ENCODE results near the gene RHBDL2. TPM values are rescaled to one million over a fixed set of nuclear protein-coding genes. Genes with fewer than 3 reads are reported as not detected.
"Not testable (repeated sequence)": the region's sequence is repeated elsewhere in the genome, so short reads cannot be mapped to it uniquely, and the experiment has no call there.

RHBDL2 gene
- total RNA-seq, 1 experiment from 2014 or later, result 7.1 TPM

DNA sequence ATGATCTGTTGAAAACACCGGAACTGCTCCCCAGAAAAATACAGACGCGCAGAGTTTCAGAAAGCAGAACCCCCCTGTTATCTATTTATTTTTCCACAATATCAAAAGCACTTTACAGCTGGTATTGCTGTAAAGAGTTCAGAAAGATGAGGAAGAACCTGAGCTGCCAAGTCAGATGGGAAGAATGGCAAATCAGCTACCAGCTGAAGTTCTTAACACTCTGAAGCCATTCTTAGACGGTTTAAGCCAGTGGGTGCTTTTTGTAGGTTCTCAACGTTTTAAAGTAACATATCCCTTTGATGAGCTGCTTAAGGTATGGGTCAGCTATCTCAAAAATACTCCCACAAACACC is 48.7 kb upstream of the RHBDL2 start:
- H3K27me3 ChIP-seq (ENCODE audit: control insufficient read depth, insufficient read depth, low read length), result no peaks in the 10 kb centered on the region
- ChIA-PET POLR2A (interaction anchor here (1.1 kb wide), 1 partner anchor 36 kb away, joined by 3 read pairs; the partner anchor contains the start of gene NDUFS5), CTCF (no interaction called here)
- H3K27ac ChIP-seq (ENCODE audit: low read length), result peak overlapping the region; percentile 86
- peaks cover 35% of the 10 kb centered on the region for H3K4me1 ChIP-seq (ENCODE audit: control insufficient read depth, insufficient read depth, low read length)
- intact Hi-C loops (cut with micrococcal nuclease; ENCODE audit: unreplicated experiment) (no loop called here), in situ Hi-C loops (cut with HindIII; ENCODE audit: low pct_unique_long_range_greater_than_20kb, low sequenced_read_pairs) (no loop called here)
- no TSS peak for BruUV-seq (replicated peaks)
- DNase-seq (ENCODE audit: low read depth, low spot score) (no peak), ATAC-seq (0 out of 2 replicates have a peak, but pooled peaks have one; percentile 1)
- no peaks in the 10 kb centered on the region for H3K9me3 ChIP-seq (ENCODE audit: control insufficient read depth, insufficient read depth, low read depth, low read length)
- TF ChIP-seq, protein P1, sequence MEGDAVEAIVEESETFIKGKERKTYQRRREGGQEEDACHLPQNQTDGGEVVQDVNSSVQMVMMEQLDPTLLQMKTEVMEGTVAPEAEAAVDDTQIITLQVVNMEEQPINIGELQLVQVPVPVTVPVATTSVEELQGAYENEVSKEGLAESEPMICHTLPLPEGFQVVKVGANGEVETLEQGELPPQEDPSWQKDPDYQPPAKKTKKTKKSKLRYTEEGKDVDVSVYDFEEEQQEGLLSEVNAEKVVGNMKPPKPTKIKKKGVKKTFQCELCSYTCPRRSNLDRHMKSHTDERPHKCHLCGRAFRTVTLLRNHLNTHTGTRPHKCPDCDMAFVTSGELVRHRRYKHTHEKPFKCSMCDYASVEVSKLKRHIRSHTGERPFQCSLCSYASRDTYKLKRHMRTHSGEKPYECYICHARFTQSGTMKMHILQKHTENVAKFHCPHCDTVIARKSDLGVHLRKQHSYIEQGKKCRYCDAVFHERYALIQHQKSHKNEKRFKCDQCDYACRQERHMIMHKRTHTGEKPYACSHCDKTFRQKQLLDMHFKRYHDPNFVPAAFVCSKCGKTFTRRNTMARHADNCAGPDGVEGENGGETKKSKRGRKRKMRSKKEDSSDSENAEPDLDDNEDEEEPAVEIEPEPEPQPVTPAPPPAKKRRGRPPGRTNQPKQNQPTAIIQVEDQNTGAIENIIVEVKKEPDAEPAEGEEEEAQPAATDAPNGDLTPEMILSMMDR (IDR thresholded peaks at IDR 0.05), result no peak
- TF ChIP-seq POLR2AphosphoS5 (IDR thresholded peaks at IDR 0.05; ENCODE audit: low read depth, low read length), result no peak
- H3K4me3 ChIP-seq (ENCODE audit: low read depth in 2 of 2, low read length in 2 of 2), result peak overlapping the region; percentile 64 to 86
- peaks cover 4% of the 10 kb centered on the region; the same call in 1 of the 2 replicates for H3K36me3 ChIP-seq (ENCODE audit: control insufficient read depth, insufficient read depth, low read length)

DNA sequence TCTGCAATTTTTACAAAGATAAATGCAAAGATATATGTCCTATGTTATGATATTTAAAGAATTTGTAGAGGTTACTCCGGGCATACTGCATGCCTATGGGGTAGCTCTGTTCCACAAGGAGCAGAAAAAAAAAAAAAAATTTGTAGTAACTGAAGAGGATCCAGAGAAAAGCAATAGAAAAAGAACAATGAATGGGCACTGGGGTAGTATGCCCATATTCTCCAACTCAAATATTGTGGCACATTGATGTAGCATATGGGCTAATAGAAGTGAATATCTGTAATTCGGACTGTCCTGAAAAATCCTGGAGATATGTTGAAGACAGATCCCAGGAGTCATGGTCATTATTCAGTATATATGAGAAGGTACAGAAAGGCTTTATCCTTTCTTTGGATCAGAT is 48.3 kb upstream of the RHBDL2 start:
- no TSS peak for BruUV-seq (replicated peaks)

DNA sequence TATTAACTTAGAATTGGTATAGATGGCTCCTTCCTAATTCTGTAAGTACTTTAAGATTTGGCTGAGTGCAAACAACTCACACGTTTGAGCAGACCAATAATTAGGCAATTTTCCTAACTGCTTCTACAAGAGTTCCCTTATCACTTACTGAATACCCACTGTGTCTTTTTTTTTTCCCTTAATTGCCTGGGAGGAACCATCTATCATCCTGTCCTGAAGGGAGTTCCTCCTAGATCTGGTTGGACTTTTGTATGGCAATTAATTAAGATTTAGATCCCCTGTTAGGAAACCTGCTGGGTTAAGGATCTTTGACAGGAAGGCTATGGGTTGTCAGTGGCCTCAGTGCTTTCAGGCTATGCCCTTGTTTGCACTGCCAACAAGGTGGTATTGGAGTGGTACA is 37.8 kb upstream of the RHBDL2 start:
- DNase-seq (ENCODE audit: low read depth, low spot score); H3K4me1 ChIP-seq (ENCODE audit: control insufficient read depth, insufficient read depth, low read length); H3K4me3 ChIP-seq (ENCODE audit: low read depth in 2 of 2, low read length in 2 of 2); in situ Hi-C loops (cut with HindIII; ENCODE audit: low pct_unique_long_range_greater_than_20kb, low sequenced_read_pairs); H3K36me3 ChIP-seq (ENCODE audit: control insufficient read depth, insufficient read depth, low read length); H3K27ac ChIP-seq (ENCODE audit: low read length); BruUV-seq (replicated peaks); ATAC-seq; POLR2A ChIA-PET; H3K27me3 ChIP-seq (ENCODE audit: control insufficient read depth, insufficient read depth, low read length); H3K9me3 ChIP-seq (ENCODE audit: control insufficient read depth, insufficient read depth, low read depth, low read length); intact Hi-C loops (cut with micrococcal nuclease; ENCODE audit: unreplicated experiment): not testable (repeated sequence)
- CTCF ChIA-PET, result interaction anchor here (0.7 kb wide), 1 partner anchor 148 kb away, joined by 5 read pairs; no protein-coding TSS in a partner anchor

More for the DNA sequence above, 48.3 kb upstream of the RHBDL2 start:
- TF ChIP-seq, protein P2, sequence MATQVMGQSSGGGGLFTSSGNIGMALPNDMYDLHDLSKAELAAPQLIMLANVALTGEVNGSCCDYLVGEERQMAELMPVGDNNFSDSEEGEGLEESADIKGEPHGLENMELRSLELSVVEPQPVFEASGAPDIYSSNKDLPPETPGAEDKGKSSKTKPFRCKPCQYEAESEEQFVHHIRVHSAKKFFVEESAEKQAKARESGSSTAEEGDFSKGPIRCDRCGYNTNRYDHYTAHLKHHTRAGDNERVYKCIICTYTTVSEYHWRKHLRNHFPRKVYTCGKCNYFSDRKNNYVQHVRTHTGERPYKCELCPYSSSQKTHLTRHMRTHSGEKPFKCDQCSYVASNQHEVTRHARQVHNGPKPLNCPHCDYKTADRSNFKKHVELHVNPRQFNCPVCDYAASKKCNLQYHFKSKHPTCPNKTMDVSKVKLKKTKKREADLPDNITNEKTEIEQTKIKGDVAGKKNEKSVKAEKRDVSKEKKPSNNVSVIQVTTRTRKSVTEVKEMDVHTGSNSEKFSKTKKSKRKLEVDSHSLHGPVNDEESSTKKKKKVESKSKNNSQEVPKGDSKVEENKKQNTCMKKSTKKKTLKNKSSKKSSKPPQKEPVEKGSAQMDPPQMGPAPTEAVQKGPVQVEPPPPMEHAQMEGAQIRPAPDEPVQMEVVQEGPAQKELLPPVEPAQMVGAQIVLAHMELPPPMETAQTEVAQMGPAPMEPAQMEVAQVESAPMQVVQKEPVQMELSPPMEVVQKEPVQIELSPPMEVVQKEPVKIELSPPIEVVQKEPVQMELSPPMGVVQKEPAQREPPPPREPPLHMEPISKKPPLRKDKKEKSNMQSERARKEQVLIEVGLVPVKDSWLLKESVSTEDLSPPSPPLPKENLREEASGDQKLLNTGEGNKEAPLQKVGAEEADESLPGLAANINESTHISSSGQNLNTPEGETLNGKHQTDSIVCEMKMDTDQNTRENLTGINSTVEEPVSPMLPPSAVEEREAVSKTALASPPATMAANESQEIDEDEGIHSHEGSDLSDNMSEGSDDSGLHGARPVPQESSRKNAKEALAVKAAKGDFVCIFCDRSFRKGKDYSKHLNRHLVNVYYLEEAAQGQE (IDR thresholded peaks at IDR 0.05; ENCODE audit: insufficient read depth in 1 of 2, low read depth in 2 of 2, low read length in 1 of 2), result no peak
- TF ChIP-seq POLR2AphosphoS5 (IDR thresholded peaks at IDR 0.05; ENCODE audit: low read depth, low read length), result no peak
- TF ChIP-seq SIN3A (IDR thresholded peaks at IDR 0.05; ENCODE audit: borderline replicate concordance, insufficient read depth, low read depth, low read length), result no peak
- TF ChIP-seq, protein P1 (IDR thresholded peaks at IDR 0.05), result no peak
- TF ChIP-seq TCF7L2 (IDR thresholded peaks at IDR 0.05; ENCODE audit: low read depth, low read length), result no peak
- H3K4me1 ChIP-seq (ENCODE audit: control insufficient read depth, insufficient read depth, low read length), result peaks cover 36% of the 10 kb centered on the region
- in situ Hi-C loops (cut with HindIII; ENCODE audit: low pct_unique_long_range_greater_than_20kb, low sequenced_read_pairs), result no loop called here
- peak overlapping the region in 1 of 2 experiments; percentile 64; a peak in 2 of 4 replicates for H3K4me3 ChIP-seq (ENCODE audit: low read depth in 2 of 2, low read length in 2 of 2)
- ATAC-seq, result no peak
- DNase-seq (ENCODE audit: low read depth, low spot score), result no peak
- peaks cover 4% of the 10 kb centered on the region; the same call in 1 of the 2 replicates for H3K36me3 ChIP-seq (ENCODE audit: control insufficient read depth, insufficient read depth, low read length)
- ChIA-PET POLR2A (interaction anchor here (0.6 to 1.1 kb wide), 2 partner anchors 21 to 36 kb away, joined by 3 to 7 read pairs; partner anchors contain the start of gene NDUFS5), CTCF (no interaction called here)
- peak overlapping the region; percentile 86 for H3K27ac ChIP-seq (ENCODE audit: low read length)
- intact Hi-C loops (cut with micrococcal nuclease; ENCODE audit: unreplicated experiment), result no loop called here
- no peaks in the 10 kb centered on the region for H3K27me3 ChIP-seq (ENCODE audit: control insufficient read depth, insufficient read depth, low read length)
- H3K9me3 ChIP-seq (ENCODE audit: control insufficient read depth, insufficient read depth, low read depth, low read length), result no peaks in the 10 kb centered on the region

DNA sequence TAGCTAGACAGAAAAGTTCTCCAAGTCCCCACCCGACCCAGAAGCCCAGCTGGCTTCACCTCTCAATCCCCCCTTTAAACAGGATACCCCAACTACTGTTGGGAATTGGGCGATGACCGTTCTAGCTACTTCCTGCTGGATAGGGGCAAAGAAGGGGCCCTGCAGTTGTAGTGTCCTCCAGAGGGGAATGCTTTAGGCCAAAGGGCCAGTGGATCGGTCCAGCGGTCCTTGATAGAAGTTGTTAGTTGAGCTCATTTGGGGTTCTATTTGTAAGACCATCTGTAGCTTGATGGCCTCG is 36.6 kb upstream of the RHBDL2 start:
- CTCF ChIA-PET; DNase-seq (ENCODE audit: low read depth, low spot score); intact Hi-C loops (cut with micrococcal nuclease; ENCODE audit: unreplicated experiment): not testable (repeated sequence)

More for the DNA sequence above, 36.6 kb upstream of the RHBDL2 start:
- POLR2A ChIA-PET; H3K27ac ChIP-seq (ENCODE audit: low read length); H3K9me3 ChIP-seq (ENCODE audit: control insufficient read depth, insufficient read depth, low read depth, low read length); BruUV-seq (replicated peaks); H3K27me3 ChIP-seq (ENCODE audit: control insufficient read depth, insufficient read depth, low read length); in situ Hi-C loops (cut with HindIII; ENCODE audit: low pct_unique_long_range_greater_than_20kb, low sequenced_read_pairs); H3K4me3 ChIP-seq (ENCODE audit: low read depth in 2 of 2, low read length in 2 of 2); H3K4me1 ChIP-seq (ENCODE audit: control insufficient read depth, insufficient read depth, low read length); ATAC-seq; H3K36me3 ChIP-seq (ENCODE audit: control insufficient read depth, insufficient read depth, low read length): not testable (repeated sequence)
